Effector CD8-positive, alpha-beta T cell (primary cell): ENCODE results near the gene HOXB4.

Experiments
- DNase-seq: peaks from one replicate; lab custom pipeline; 2025; lab: John Stamatoyannopoulos, UW

The HOXB4 gene

GRCh38 chr17:48571826-48572417 is 6.2 kb downstream of the HOXB4 start:
- DNase-seq: no peak

- DNase-seq: no peak
Observed at GRCh38 chr17:48571024-48571818, 6.9 kb downstream of the HOXB4 start.

- no peak for DNase-seq
Observed at GRCh38 chr17:48570325-48571023, 7.7 kb downstream of the HOXB4 start.

- DNase-seq: no peak
Observed at GRCh38 chr17:48569674-48570324, 8.4 kb downstream of the HOXB4 start.

- no peak for DNase-seq
Observed at GRCh38 chr17:48569240-48569582, 8.9 kb downstream of the HOXB4 start.

GRCh38 chr17:48568499-48569239 is 9.5 kb downstream of the HOXB4 start:
- DNase-seq: no peak

GRCh38 chr17:48567646-48568354 is 10.3 kb downstream of the HOXB4 start:
- DNase-seq: no peak

- no peak for DNase-seq
Observed at GRCh38 chr17:48567209-48567608, 10.9 kb downstream of the HOXB4 start.

- DNase-seq: no peak
Observed at GRCh38 chr17:48566717-48567116, 11.4 kb downstream of the HOXB4 start.

GRCh38 chr17:48565925-48566710 is 12.0 kb downstream of the HOXB4 start:
- no peak for DNase-seq

- DNase-seq: no peak
Observed at GRCh38 chr17:48565022-48565554, 13.1 kb downstream of the HOXB4 start.

- DNase-seq: no peak
Observed at GRCh38 chr17:48564188-48565021, 13.7 kb downstream of the HOXB4 start.

GRCh38 chr17:48563867-48564187 is 14.3 kb downstream of the HOXB4 start:
- no peak for DNase-seq

GRCh38 chr17:48563385-48563838 is 14.7 kb downstream of the HOXB4 start:
- no peak for DNase-seq

GRCh38 chr17:48562934-48563333 is 15.2 kb downstream of the HOXB4 start:
- DNase-seq: no peak

GRCh38 chr17:48561884-48562810 is 16.0 kb downstream of the HOXB4 start:
- no peak for DNase-seq

GRCh38 chr17:48559840-48560817 is 18.0 kb downstream of the HOXB4 start:
- DNase-seq: no peak
